ENCODE measurements around the gene BCKDK. TPM values are rescaled to one million over a fixed set of nuclear protein-coding genes. Genes with fewer than 3 reads are reported as not detected.

BCKDK gene
- total and polyA plus RNA-seq, 2 donors, result 9.3 to 16.7 TPM

- H3K27me3 ChIP-seq (ENCODE audit: control insufficient read depth in 2 of 2, insufficient read depth in 1 of 2, low read length in 1 of 2), result no peaks in the 10 kb centered on the region
- H3K9me3 ChIP-seq (ENCODE audit: control insufficient read depth in 2 of 2, insufficient read depth in 1 of 2, low read length in 1 of 2), result no peaks in the 10 kb centered on the region
- H3K27ac ChIP-seq (ENCODE audit: low read depth in 1 of 2, low read length in 1 of 2), result no peak overlapping the region
- H3K36me3 ChIP-seq (ENCODE audit: control insufficient read depth in 2 of 2, insufficient read depth in 2 of 2, low read length in 1 of 2), result peaks cover 57 to 77% of the 10 kb centered on the region in 2 donors
- H3K4me1 ChIP-seq (ENCODE audit: control insufficient read depth in 2 of 2, insufficient read depth in 2 of 2, low read length in 2 of 2), result no peaks in the 10 kb centered on the region
- H3K4me3 ChIP-seq (ENCODE audit: low read length in 2 of 2), result no peak overlapping the region
- DNase-seq (ENCODE audit: low read depth in 6 of 9, low spot score in 9 of 9), result no peak
- WGBS, result 94% methylated on average over 13 of the region's 13 CpGs
These were observed 24.2 kb upstream of the BCKDK start for GRCh38 chr16:31083981-31084380.

GRCh38 chr16:31084584-31085302, 23.4 kb upstream of the BCKDK start:
- Histone ChIP-seq H3K9me3 (ENCODE audit: control insufficient read depth in 2 of 2, insufficient read depth in 1 of 2, low read length in 1 of 2) (no peaks in the 10 kb centered on the region), H3K36me3 (ENCODE audit: control insufficient read depth in 2 of 2, insufficient read depth in 2 of 2, low read length in 1 of 2) (peaks cover 50 to 75% of the 10 kb centered on the region in 2 donors), H3K4me3 (ENCODE audit: low read length in 2 of 2) (no peak overlapping the region), H3K4me1 (ENCODE audit: control insufficient read depth in 2 of 2, insufficient read depth in 2 of 2, low read length in 2 of 2) (no peaks in the 10 kb centered on the region), H3K27me3 (ENCODE audit: control insufficient read depth in 2 of 2, insufficient read depth in 1 of 2, low read length in 1 of 2) (no peaks in the 10 kb centered on the region), H3K27ac (ENCODE audit: low read depth in 1 of 2, low read length in 1 of 2) (no peak overlapping the region)
- DNase-seq (ENCODE audit: low read depth in 6 of 9, low spot score in 9 of 9), result no peak
- 97% methylated on average over 16 of the region's 16 CpGs for WGBS

DNA sequence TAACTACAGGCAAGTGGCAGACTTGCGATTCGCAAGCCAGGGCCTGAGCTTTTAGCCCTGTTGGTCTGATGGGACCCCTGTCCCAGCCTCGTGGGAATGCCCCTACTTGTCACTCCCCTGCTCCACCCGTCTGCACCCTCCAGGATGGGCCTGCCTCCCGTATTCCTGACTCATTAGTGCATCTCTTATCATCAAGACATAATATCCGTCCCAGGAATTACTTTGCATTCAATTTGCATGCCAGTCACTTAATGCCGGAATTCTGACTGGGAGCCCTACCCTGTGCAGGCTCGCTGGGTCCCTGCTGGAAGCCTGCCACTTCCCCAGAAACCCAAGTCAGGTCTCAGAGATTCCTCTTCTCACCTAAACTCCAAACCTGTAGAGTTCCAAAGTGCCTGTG, 22.8 kb upstream of the BCKDK start:
- no peak for DNase-seq (ENCODE audit: low read depth in 6 of 9, low spot score in 9 of 9)
- Histone ChIP-seq H3K4me1 (ENCODE audit: control insufficient read depth in 2 of 2, insufficient read depth in 2 of 2, low read length in 2 of 2) (no peaks in the 10 kb centered on the region), H3K9me3 (ENCODE audit: control insufficient read depth in 2 of 2, insufficient read depth in 1 of 2, low read length in 1 of 2) (no peaks in the 10 kb centered on the region), H3K27ac (ENCODE audit: low read depth in 1 of 2, low read length in 1 of 2) (no peak overlapping the region), H3K4me3 (ENCODE audit: low read length in 2 of 2) (no peak overlapping the region), H3K27me3 (ENCODE audit: control insufficient read depth in 2 of 2, insufficient read depth in 1 of 2, low read length in 1 of 2) (no peaks in the 10 kb centered on the region), H3K36me3 (ENCODE audit: control insufficient read depth in 2 of 2, insufficient read depth in 2 of 2, low read length in 1 of 2) (peaks cover 50 to 69% of the 10 kb centered on the region in 2 donors)
- WGBS, result 95% methylated on average over 8 of the region's 8 CpGs

DNA sequence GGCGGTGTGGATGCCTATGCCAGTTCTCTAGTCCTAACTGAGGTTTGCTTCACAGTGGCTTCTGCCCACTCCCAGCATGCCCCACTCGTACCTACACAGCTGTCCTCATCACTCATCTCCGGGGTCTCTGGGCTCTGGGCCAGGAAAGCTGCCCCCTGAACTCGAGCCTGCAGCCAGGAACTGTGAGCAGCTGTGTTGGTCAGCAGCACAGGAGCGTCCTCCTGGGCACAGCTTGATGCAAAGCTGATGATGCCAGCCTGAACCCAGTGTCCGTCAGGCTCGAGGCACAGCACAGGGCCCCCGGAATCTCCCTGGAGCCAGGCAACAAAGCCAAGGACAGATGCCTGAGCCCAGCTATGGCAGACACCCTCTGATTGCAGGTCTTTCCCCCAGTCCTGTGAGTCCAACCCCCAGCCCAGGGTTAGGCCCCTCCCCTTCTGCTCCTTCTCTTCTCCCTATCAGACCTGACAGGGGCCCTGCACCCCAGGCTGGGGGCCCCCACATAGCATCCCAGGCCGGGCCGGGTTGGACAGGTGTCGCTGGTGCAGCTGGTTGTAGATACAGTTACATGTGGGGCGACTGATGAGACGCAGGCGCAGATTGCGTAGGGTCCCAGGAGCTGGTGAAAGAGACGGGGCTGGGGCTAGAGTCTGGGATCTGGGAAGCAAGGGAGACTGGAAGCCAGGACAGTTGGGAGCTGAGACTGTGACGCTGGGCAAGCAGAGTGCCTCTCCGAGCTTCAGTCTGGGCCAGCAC, 22.1 kb upstream of the BCKDK start:
- no peaks in the 10 kb centered on the region for H3K9me3 ChIP-seq (ENCODE audit: control insufficient read depth in 2 of 2, insufficient read depth in 1 of 2, low read length in 1 of 2)
- no peak overlapping the region for H3K4me3 ChIP-seq (ENCODE audit: low read length in 2 of 2)
- H3K4me1 ChIP-seq (ENCODE audit: control insufficient read depth in 2 of 2, insufficient read depth in 2 of 2, low read length in 2 of 2), result no peaks in the 10 kb centered on the region
- peaks cover 49 to 69% of the 10 kb centered on the region in 2 donors for H3K36me3 ChIP-seq (ENCODE audit: control insufficient read depth in 2 of 2, insufficient read depth in 2 of 2, low read length in 1 of 2)
- no peak overlapping the region for H3K27ac ChIP-seq (ENCODE audit: low read depth in 1 of 2, low read length in 1 of 2)
- H3K27me3 ChIP-seq (ENCODE audit: control insufficient read depth in 2 of 2, insufficient read depth in 1 of 2, low read length in 1 of 2), result no peaks in the 10 kb centered on the region
- 97% methylated on average over 18 of the region's 18 CpGs for WGBS
- DNase-seq (ENCODE audit: low read depth in 6 of 9, low spot score in 9 of 9), result no peak

GRCh38 chr16:31086629-31086906, 21.6 kb upstream of the BCKDK start:
- H3K36me3 ChIP-seq (ENCODE audit: control insufficient read depth in 2 of 2, insufficient read depth in 2 of 2, low read length in 1 of 2), result peaks cover 49 to 66% of the 10 kb centered on the region in 2 donors

GRCh38 chr16:31087481-31087880, 20.7 kb upstream of the BCKDK start:
- no peak overlapping the region for H3K27ac ChIP-seq (ENCODE audit: low read depth in 1 of 2, low read length in 1 of 2)
- no peaks in the 10 kb centered on the region for H3K9me3 ChIP-seq (ENCODE audit: control insufficient read depth in 2 of 2, insufficient read depth in 1 of 2, low read length in 1 of 2)
- no peak overlapping the region for H3K4me3 ChIP-seq (ENCODE audit: low read length in 2 of 2)
- no peaks in the 10 kb centered on the region for H3K27me3 ChIP-seq (ENCODE audit: control insufficient read depth in 2 of 2, insufficient read depth in 1 of 2, low read length in 1 of 2)
- DNase-seq (ENCODE audit: low read depth in 6 of 9, low spot score in 9 of 9), result no peak
- H3K4me1 ChIP-seq (ENCODE audit: control insufficient read depth in 2 of 2, insufficient read depth in 2 of 2, low read length in 2 of 2), result no peaks in the 10 kb centered on the region
- H3K36me3 ChIP-seq (ENCODE audit: control insufficient read depth in 2 of 2, insufficient read depth in 2 of 2, low read length in 1 of 2), result peaks cover 43 to 61% of the 10 kb centered on the region in 2 donors
- 97% methylated on average over 8 of the region's 8 CpGs for WGBS

More at GRCh38 chr16:31086629-31086906, 21.6 kb upstream of the BCKDK start:
- Histone ChIP-seq H3K4me1 (ENCODE audit: control insufficient read depth in 2 of 2, insufficient read depth in 2 of 2, low read length in 2 of 2) (no peaks in the 10 kb centered on the region), H3K27ac (ENCODE audit: low read depth in 1 of 2, low read length in 1 of 2) (no peak overlapping the region), H3K9me3 (ENCODE audit: control insufficient read depth in 2 of 2, insufficient read depth in 1 of 2, low read length in 1 of 2) (no peaks in the 10 kb centered on the region), H3K4me3 (ENCODE audit: low read length in 2 of 2) (no peak overlapping the region), H3K27me3 (ENCODE audit: control insufficient read depth in 2 of 2, insufficient read depth in 1 of 2, low read length in 1 of 2) (no peaks in the 10 kb centered on the region)
- WGBS, result 94% methylated on average over 6 of the region's 6 CpGs
- DNase-seq (ENCODE audit: low read depth in 6 of 9, low spot score in 9 of 9), result no peak

- H3K4me3 ChIP-seq (ENCODE audit: low read length in 2 of 2), result no peak overlapping the region
- WGBS, result 99% methylated on average over 5 of the region's 5 CpGs
- DNase-seq (ENCODE audit: low read depth in 6 of 9, low spot score in 9 of 9), result no peak
- H3K36me3 ChIP-seq (ENCODE audit: control insufficient read depth in 2 of 2, insufficient read depth in 2 of 2, low read length in 1 of 2), result peaks cover 38 to 63% of the 10 kb centered on the region in 2 donors
- H3K9me3 ChIP-seq (ENCODE audit: control insufficient read depth in 2 of 2, insufficient read depth in 1 of 2, low read length in 1 of 2), result no peaks in the 10 kb centered on the region
- H3K4me1 ChIP-seq (ENCODE audit: control insufficient read depth in 2 of 2, insufficient read depth in 2 of 2, low read length in 2 of 2), result no peaks in the 10 kb centered on the region
- no peaks in the 10 kb centered on the region for H3K27me3 ChIP-seq (ENCODE audit: control insufficient read depth in 2 of 2, insufficient read depth in 1 of 2, low read length in 1 of 2)
- no peak overlapping the region for H3K27ac ChIP-seq (ENCODE audit: low read depth in 1 of 2, low read length in 1 of 2)
These were observed 20.2 kb upstream of the BCKDK start for GRCh38 chr16:31087971-31088370.

DNA sequence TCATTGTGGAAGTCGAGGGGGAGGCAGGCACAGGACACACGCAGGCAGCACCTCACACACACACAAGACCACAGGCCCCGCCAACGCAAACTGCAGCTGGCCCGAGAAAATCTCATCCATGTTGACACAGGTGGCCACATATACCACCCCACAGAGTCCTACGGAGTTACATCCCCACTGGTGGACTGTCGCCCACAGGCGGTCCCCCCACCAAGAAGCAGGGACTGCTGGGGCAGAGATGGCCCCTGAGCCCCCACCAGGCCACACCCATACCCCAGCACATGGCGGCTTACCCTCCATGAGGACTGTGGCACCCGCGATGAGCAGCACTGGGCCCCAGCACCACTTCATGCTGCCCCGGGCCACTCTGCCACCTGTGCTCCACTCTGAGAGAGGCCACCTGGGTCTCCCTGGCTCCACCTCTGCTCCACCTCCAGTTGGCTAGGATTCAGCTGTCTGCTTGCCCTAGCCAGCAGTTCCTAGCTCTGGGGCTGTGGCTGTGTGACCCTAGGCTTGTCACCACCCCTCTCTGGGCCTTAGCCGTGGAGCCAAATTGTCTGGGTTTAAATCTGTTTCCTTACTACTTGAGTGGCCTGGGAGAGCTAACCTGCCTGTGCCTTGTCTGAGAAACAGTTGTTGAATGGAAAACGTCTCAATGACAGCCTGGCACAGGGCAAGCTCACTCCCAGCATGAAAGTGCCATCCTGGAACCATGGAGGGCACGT, 19.6 kb upstream of the BCKDK start, which contains the start of gene PRSS53:
Gene PRSS53, minus strand, starts transcription at position 485 of the 725 bp plus-strand sequence. Its CDS starts 134 bp downstream, at position 351.
- H3K36me3 ChIP-seq (ENCODE audit: control insufficient read depth in 2 of 2, insufficient read depth in 2 of 2, low read length in 1 of 2), result peaks cover 38 to 59% of the 10 kb centered on the region in 2 donors
- H3K27ac ChIP-seq (ENCODE audit: low read depth in 1 of 2, low read length in 1 of 2), result no peak within 1 kb of the TSS
- no peaks in the 10 kb centered on the region for H3K27me3 ChIP-seq (ENCODE audit: control insufficient read depth in 2 of 2, insufficient read depth in 1 of 2, low read length in 1 of 2)
- H3K9me3 ChIP-seq (ENCODE audit: control insufficient read depth in 2 of 2, insufficient read depth in 1 of 2, low read length in 1 of 2), result no peaks in the 10 kb centered on the region
- no peak for DNase-seq (ENCODE audit: low read depth in 6 of 9, low spot score in 9 of 9)
- H3K4me1 ChIP-seq (ENCODE audit: control insufficient read depth in 2 of 2, insufficient read depth in 2 of 2, low read length in 2 of 2), result peaks cover 4 to 5% of the 10 kb centered on the region in 2 donors
- WGBS, result 97% methylated on average over 15 of the region's 15 CpGs
- no peak within 1 kb of the TSS for H3K4me3 ChIP-seq (ENCODE audit: low read length in 2 of 2)

GRCh38 chr16:31089199-31089598, 19.0 kb upstream of the BCKDK start:
- Histone ChIP-seq H3K27ac (ENCODE audit: low read depth in 1 of 2, low read length in 1 of 2) (no peak overlapping the region), H3K9me3 (ENCODE audit: control insufficient read depth in 2 of 2, insufficient read depth in 1 of 2, low read length in 1 of 2) (no peaks in the 10 kb centered on the region), H3K4me1 (ENCODE audit: control insufficient read depth in 2 of 2, insufficient read depth in 2 of 2, low read length in 2 of 2) (peaks cover 10% of the 10 kb centered on the region in 2 donors), H3K4me3 (ENCODE audit: low read length in 2 of 2) (no peak overlapping the region), H3K27me3 (ENCODE audit: control insufficient read depth in 2 of 2, insufficient read depth in 1 of 2, low read length in 1 of 2) (no peaks in the 10 kb centered on the region), H3K36me3 (ENCODE audit: control insufficient read depth in 2 of 2, insufficient read depth in 2 of 2, low read length in 1 of 2) (peaks cover 38 to 53% of the 10 kb centered on the region in 2 donors)
- no peak for DNase-seq (ENCODE audit: low read depth in 6 of 9, low spot score in 9 of 9)
- WGBS, result 90% methylated on average over 8 of the region's 8 CpGs
